Measurements from ENCODE around the gene WDR35.

GRCh38 chr2:19901442-19902215, 88.3 kb downstream of the WDR35 start, which contains the start of gene TTC32:
- TF ChIP-seq, protein P1, sequence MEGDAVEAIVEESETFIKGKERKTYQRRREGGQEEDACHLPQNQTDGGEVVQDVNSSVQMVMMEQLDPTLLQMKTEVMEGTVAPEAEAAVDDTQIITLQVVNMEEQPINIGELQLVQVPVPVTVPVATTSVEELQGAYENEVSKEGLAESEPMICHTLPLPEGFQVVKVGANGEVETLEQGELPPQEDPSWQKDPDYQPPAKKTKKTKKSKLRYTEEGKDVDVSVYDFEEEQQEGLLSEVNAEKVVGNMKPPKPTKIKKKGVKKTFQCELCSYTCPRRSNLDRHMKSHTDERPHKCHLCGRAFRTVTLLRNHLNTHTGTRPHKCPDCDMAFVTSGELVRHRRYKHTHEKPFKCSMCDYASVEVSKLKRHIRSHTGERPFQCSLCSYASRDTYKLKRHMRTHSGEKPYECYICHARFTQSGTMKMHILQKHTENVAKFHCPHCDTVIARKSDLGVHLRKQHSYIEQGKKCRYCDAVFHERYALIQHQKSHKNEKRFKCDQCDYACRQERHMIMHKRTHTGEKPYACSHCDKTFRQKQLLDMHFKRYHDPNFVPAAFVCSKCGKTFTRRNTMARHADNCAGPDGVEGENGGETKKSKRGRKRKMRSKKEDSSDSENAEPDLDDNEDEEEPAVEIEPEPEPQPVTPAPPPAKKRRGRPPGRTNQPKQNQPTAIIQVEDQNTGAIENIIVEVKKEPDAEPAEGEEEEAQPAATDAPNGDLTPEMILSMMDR (conservative IDR thresholded peaks at IDR 0.05; ENCODE audit: low read depth, low read length), result no peak
- no peak for TF ChIP-seq EZH2 (IDR thresholded peaks at IDR 0.05; ENCODE audit: borderline replicate concordance, low read depth, low read length, poor library complexity, severe bottlenecking)

All from A673 (cell line).